Endometrial microvascular endothelial cells (primary cell): ENCODE data around the gene S100A3. TPM values are rescaled to one million over a fixed set of nuclear protein-coding genes. Genes with fewer than 3 reads are reported as not detected.

Source experiments
- in situ Hi-C: cut with HindIII; loops from 2 replicates; pipeline ENCODE4 v1.10.0; 2017; ENCODE audit warnings: low sequenced_read_pairs, low pct_unique_long_range_greater_than_20kb; ENCODE audit errors: inconsistent ontology term
- total RNA-seq: library from RNA; depleted of rRNA; stranded (reverse); fragments of >200 nt; gene quantifications from one replicate; pipeline ENCODE4 v1.2.3, GENCODE V29; 2015; ENCODE audit errors: inconsistent ontology term

The S100A3 gene
- total RNA-seq, 1 donor from 2014 or later: 3.7 TPM

GRCh38 chr1:153539395-153540093 is 9.5 kb downstream of the S100A3 start:
- in situ Hi-C loops: no loop called here

GRCh38 chr1:153538315-153538821 is 10.7 kb downstream of the S100A3 start:
- in situ Hi-C loops: no loop called here

GRCh38 chr1:153537376-153537730 is 11.7 kb downstream of the S100A3 start:
- in situ Hi-C loops: no loop called here

- in situ Hi-C loops: no loop called here
Observed at GRCh38 chr1:153536671-153537375, 12.2 kb downstream of the S100A3 start.

- in situ Hi-C loops: no loop called here
Observed at GRCh38 chr1:153536012-153536670, 12.9 kb downstream of the S100A3 start.

GRCh38 chr1:153535242-153536011 is 13.6 kb downstream of the S100A3 start, which contains the start of gene S100A6:
Gene S100A6 (minus strand): TSS chr1:153535991. CDS start chr1:153535339, 652 bp downstream.
- in situ Hi-C loops: no loop called here

GRCh38 chr1:153534925-153535241 is 14.2 kb downstream of the S100A3 start:
- in situ Hi-C loops: no loop called here

- in situ Hi-C loops: no loop called here
Observed at GRCh38 chr1:153534226-153534924, 14.7 kb downstream of the S100A3 start.

- in situ Hi-C loops: no loop called here
Observed at GRCh38 chr1:153533689-153534201, 15.3 kb downstream of the S100A3 start.

GRCh38 chr1:153532769-153533599 is 16.1 kb downstream of the S100A3 start:
- in situ Hi-C loops: no loop called here

GRCh38 chr1:153532181-153532580 is 16.9 kb downstream of the S100A3 start:
- in situ Hi-C loops: no loop called here

GRCh38 chr1:153531638-153532037 is 17.4 kb downstream of the S100A3 start:
- in situ Hi-C loops: no loop called here

- in situ Hi-C loops: no loop called here
Observed at GRCh38 chr1:153527683-153528040, 21.4 kb downstream of the S100A3 start.

- in situ Hi-C loops: no loop called here
Observed at GRCh38 chr1:153527023-153527682, 21.9 kb downstream of the S100A3 start.

- in situ Hi-C loops: no loop called here
Observed at GRCh38 chr1:153526132-153526543, 22.9 kb downstream of the S100A3 start.

GRCh38 chr1:153525088-153525728 is 23.9 kb downstream of the S100A3 start:
- in situ Hi-C loops: no loop called here
